ENCODE results near the gene C2CD2.

The C2CD2 gene

GRCh38 chr21:41877901-41878830, 75.7 kb downstream of the C2CD2 start:
- peak; percentile 42 for DNase-seq (ENCODE audit: low read depth, low spot score)

DNA sequence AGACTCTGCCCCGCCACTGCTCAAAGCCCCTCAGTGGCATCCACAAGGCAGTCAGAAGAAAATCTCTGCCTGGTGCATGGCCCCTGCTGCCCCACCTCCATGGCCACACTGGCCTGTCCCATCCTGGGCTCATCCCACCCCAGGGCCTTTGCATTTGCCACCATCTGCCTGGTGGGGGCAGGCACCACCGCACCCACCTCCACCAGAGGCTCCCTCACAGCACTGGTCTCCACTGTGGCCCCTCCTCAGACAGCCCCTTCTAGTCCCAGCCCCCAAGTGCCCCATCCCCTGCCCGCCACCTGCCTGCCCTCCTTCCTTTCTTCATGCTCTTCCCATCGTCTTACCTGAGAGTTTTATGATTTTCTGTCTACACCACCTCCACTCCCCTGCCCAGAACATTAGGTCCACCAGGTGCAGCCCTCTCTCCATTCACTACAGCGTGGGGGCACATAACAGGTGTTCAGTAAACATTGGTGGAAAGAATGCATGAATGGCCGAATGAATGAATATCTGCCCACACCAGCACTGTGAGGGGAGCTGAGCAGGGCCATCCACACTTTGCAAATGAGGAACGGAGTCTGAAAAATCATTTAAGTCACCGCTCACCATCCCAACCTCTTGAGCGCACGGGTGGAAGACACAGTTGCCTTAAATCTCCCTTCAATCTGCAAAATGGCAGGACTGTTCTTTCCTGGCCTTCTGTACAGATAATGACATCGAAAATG, 76.7 kb downstream of the C2CD2 start:
- no peak for DNase-seq (ENCODE audit: low read depth, low spot score)
- no peak overlapping the region for H3K4me3 ChIP-seq (ENCODE audit: low read length)

More at GRCh38 chr21:41877901-41878830, 75.7 kb downstream of the C2CD2 start:
- peak overlapping the region; percentile 73 for H3K4me3 ChIP-seq (ENCODE audit: low read length)

DNA sequence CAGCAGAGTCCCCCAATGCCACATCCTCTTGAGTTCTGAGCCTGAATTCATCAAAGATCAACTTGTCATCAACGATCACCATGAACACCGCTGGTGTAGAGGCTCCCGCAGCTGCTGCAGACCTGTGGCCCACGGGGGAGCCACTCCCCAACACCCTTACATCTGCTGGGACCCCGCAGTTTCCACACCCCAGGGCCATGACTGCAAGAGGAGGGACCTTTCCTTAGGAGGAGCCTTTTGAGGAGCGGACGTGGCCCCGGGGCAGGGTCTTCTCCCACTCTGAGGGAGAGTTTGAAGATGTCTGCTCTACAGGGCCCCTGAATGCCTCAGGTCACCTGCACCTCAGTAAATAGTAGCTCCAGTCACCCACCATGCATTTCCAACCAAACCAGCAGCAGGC, 77.4 kb downstream of the C2CD2 start:
- no peak overlapping the region for H3K4me3 ChIP-seq (ENCODE audit: low read length)
- no peak for DNase-seq (ENCODE audit: low read depth, low spot score)

- H3K4me3 ChIP-seq (ENCODE audit: low read length), result no peak overlapping the region
- DNase-seq (ENCODE audit: low read depth, low spot score), result no peak
Observed at GRCh38 chr21:41875086-41875485, 78.7 kb downstream of the C2CD2 start.

- H3K4me3 ChIP-seq (ENCODE audit: low read length), result no peak overlapping the region
- DNase-seq (ENCODE audit: low read depth, low spot score), result no peak
Observed at GRCh38 chr21:41874611-41875010, 79.2 kb downstream of the C2CD2 start.

GRCh38 chr21:41873426-41873825, 80.4 kb downstream of the C2CD2 start:
- no peak overlapping the region for H3K4me3 ChIP-seq (ENCODE audit: low read length)
- no peak for DNase-seq (ENCODE audit: low read depth, low spot score)

DNA sequence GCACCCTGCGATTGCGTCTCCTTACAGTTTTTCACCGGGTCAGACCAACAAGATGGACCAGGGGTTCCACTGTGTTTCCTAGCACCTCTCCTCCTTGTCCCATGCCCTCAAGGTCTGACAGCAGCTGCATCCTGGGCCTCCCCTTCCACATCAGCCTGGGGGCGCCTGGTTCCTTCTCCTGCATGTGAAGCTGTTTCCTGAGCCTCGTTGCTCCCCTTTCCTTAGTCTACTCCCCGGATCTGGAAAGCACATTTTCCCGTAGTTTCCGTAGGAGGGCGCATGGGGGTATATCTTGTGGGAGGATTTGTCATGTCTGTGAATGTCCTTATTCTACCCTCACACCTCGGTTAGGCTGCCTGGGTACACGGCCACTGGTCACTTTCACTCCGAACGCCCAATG, 80.8 kb downstream of the C2CD2 start:
- no peak for DNase-seq (ENCODE audit: low read depth, low spot score)
- no peak overlapping the region for H3K4me3 ChIP-seq (ENCODE audit: low read length)

GRCh38 chr21:41871293-41872030, 82.4 kb downstream of the C2CD2 start:
- H3K4me3 ChIP-seq (ENCODE audit: low read length), result no peak overlapping the region

GRCh38 chr21:41869771-41870170, 84.0 kb downstream of the C2CD2 start:
- H3K4me3 ChIP-seq (ENCODE audit: low read length), result no peak overlapping the region
- no peak for DNase-seq (ENCODE audit: low read depth, low spot score)

More at GRCh38 chr21:41871293-41872030, 82.4 kb downstream of the C2CD2 start:
- no peak for DNase-seq (ENCODE audit: low read depth, low spot score)

DNA sequence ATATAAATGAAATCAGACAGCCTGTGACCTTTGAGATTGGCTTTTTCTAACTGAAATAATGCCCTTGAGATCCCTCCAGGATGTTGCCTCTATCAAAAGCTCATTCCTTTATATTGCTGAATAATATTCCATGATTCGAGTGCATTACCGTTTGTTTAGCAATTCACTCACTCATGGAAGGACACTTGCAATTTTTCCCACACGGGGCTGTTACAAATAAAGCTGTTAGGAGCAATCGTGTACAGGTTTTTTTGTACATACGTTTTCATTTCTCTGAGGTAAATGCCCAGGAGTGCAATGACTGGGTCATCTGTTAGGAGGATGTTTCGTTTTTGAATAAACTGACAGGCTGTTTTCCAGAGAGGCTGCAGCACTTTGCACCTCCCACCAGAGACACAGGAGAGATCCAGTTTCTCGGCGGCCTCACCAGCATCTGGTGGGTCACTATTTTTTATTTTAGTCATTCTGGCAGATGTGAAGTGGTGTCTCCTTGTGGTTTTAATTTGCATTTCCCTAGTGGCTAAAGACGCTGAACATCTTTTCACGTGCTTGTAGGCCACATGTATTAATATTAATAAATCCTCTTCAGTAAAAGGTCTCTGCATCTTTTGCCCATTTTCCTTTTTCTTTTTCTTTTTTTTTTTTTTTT, 85.6 kb downstream of the C2CD2 start:
- no peak overlapping the region for H3K4me3 ChIP-seq (ENCODE audit: low read length)

GRCh38 chr21:41867313-41867712, 86.5 kb downstream of the C2CD2 start:
- no peak overlapping the region for H3K4me3 ChIP-seq (ENCODE audit: low read length)
- DNase-seq (ENCODE audit: low read depth, low spot score), result no peak

More for the DNA sequence above, 85.6 kb downstream of the C2CD2 start:
- DNase-seq (ENCODE audit: low read depth, low spot score), result no peak

GRCh38 chr21:41866274-41866809, 87.5 kb downstream of the C2CD2 start:
- DNase-seq (ENCODE audit: low read depth, low spot score), result no peak
- H3K4me3 ChIP-seq (ENCODE audit: low read length), result no peak overlapping the region

DNA sequence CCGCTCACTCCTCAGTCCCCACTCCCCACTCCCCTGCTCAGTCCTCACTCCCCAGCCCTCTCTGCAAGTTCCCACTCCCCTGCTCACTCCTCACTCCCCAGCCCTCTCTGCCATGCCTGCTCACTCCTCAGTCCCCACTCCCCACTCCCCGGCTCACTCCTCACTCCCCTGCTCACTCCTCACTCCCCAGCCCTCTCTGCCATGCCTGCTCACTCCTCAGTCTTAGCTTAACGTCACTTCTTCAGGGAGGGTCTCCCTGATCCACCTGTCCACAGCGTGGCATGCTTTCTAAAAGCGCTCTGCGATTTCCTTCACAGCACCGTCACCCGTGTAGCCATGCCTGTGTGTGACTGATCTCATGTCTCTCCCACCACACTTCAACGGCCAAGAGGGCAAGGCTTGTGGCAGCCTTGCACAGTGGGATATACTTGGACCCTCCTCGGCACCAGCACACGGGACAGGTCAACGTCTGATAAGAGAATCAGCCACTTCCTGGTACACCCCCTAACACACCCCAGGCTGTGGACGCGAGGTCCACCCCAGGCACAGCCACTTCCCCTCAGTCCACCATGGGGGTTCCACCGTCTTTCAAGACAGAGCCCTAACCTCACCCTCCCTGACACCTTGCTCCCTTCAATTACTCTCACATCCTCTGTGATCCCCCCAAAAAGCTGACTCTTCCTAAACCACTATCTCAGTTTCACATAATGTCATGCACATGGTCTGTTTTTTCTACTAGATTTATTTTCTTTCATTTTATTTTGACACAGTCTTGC, 88.6 kb downstream of the C2CD2 start:
- DNase-seq (ENCODE audit: low read depth, low spot score), result no peak
- no peak overlapping the region for H3K4me3 ChIP-seq (ENCODE audit: low read length)

GRCh38 chr21:41864311-41865001, 89.4 kb downstream of the C2CD2 start:
- DNase-seq (ENCODE audit: low read depth, low spot score), result no peak

GRCh38 chr21:41863439-41863740, 90.4 kb downstream of the C2CD2 start:
- no peak for DNase-seq (ENCODE audit: low read depth, low spot score)
- H3K4me3 ChIP-seq (ENCODE audit: low read length), result no peak overlapping the region

More at GRCh38 chr21:41864311-41865001, 89.4 kb downstream of the C2CD2 start:
- no peak overlapping the region for H3K4me3 ChIP-seq (ENCODE audit: low read length)

GRCh38 chr21:41861987-41862386, 91.8 kb downstream of the C2CD2 start:
- no peak for DNase-seq (ENCODE audit: low read depth, low spot score)
- H3K4me3 ChIP-seq (ENCODE audit: low read length), result no peak overlapping the region

GRCh38 chr21:41861255-41861654, 92.6 kb downstream of the C2CD2 start:
- no peak for DNase-seq (ENCODE audit: low read depth, low spot score)
- no peak overlapping the region for H3K4me3 ChIP-seq (ENCODE audit: low read length)
